Measurements from ENCODE around the gene PPP1CA.

DNA sequence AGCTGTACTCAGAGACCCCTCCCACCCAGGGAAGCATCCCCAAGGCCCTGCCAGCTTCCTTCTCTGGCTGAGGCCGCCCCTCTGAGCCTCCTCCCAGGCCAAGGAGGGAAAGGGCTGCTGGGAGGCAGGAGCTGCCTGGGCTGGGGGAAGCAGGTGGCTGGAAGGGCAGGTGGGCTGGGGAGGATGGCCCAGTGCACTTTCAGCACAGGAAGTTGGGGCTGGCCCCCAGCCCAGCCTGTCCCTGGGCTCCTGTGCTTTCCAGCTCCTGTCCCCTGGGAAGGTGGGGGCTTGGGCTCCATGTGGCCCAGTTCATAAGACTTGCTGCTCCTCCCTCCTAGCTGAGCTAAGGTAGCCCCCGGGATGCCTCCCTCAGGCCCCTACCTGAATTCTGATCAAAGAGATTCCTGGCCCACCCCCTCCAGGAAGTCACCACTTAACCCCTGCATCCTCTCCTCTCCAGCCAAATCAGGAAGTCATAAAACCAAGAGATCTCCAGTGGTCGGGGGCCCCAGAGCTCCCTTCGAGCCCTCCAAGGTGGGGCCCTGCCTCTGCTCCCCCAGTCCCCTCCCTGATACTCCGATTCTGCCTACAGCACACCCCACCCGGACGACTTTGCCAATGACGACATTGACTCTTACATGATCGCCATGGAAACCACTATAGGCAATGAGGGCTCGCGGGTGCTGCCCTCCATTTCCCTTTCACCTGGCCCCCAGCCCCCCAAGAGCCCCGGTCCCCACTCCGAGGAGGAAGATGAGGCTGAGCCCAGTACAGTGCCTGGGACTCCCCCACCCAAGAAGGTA lies 4.9 kb downstream of the PPP1CA start:
- TF ChIP-seq, protein P1, sequence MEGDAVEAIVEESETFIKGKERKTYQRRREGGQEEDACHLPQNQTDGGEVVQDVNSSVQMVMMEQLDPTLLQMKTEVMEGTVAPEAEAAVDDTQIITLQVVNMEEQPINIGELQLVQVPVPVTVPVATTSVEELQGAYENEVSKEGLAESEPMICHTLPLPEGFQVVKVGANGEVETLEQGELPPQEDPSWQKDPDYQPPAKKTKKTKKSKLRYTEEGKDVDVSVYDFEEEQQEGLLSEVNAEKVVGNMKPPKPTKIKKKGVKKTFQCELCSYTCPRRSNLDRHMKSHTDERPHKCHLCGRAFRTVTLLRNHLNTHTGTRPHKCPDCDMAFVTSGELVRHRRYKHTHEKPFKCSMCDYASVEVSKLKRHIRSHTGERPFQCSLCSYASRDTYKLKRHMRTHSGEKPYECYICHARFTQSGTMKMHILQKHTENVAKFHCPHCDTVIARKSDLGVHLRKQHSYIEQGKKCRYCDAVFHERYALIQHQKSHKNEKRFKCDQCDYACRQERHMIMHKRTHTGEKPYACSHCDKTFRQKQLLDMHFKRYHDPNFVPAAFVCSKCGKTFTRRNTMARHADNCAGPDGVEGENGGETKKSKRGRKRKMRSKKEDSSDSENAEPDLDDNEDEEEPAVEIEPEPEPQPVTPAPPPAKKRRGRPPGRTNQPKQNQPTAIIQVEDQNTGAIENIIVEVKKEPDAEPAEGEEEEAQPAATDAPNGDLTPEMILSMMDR (IDR thresholded peaks at IDR 0.05), result no peak
- no peak for TF ChIP-seq POLR2A (IDR thresholded peaks at IDR 0.05)

All from thyroid gland (tissue), 4 donors.